GM18861 (cell line): Measurements from ENCODE around the gene ERN1.

Experiments
- ATAC-seq: cut with Tn5 transposase; IDR thresholded peaks from one replicate; pipeline ENCODE4 v1.9.1; 2021; ENCODE audit not compliant: unreplicated experiment

ERN1 gene

GRCh38 chr17:64158406-64158805, 28.5 kb upstream of the ERN1 start:
- ATAC-seq, result no peak

DNA sequence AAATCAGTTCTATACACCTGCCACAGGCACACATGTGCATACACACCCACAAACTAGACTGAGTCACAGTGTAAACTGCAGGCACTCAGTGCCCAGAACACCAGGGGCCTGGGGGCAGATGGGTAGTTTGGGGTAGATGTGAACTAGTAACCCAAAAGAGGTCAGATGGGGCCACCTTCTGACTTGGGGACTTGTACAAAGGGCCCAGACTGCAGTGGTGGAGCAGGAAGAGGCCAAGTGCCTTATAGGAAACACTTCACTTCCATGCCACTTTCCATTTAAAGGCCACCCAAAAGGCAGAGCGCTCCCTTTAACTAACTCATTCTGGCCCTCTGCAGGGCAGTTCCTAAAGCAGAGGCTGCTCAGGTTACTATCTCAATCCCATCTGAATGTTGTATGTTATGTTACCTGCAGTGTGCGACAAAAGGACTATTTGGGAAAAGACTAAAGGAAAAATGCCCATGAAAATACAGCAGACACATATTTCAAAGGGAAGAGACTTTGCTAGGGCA, 27.8 kb upstream of the ERN1 start:
- no peak for ATAC-seq

GRCh38 chr17:64156670-64157069, 26.7 kb upstream of the ERN1 start:
- no peak for ATAC-seq

DNA sequence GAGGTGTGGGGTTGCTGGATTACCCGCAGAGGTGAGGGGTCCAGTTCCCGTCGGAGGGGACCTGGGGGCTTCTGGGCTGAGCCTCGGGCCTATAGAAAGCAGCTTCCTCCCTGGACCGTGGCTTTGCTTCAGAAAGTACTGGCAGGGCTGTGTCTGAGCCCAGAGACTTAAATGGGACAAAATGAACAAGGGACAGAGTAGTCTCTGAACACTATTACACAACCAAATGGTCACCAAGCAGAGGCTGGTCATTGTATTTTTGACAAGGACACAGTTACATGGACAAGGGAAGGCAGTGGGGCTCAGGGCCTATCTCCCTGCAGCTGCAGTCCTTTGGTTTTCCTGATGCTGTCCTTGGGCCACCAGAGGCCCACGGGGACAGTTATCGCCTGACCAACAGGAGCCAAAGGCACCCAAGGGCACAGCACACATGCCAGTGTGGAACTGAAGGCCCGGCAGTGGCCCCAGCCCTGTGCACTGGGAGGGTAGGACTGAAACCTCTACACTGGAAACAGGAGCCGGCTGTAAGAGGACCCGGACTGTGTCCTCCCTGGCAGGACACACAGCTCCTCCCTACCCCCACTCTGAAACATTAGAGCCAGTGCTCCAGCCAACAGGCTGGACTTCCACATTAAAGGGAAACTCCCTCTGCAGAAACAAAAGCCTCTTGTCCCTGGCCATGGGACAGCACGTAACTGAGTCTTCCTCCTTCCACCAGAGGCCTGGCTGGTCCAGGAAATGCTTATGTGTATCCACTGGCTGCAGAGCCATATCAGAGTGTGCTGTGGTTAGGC, 26.0 kb upstream of the ERN1 start:
- ATAC-seq, result no peak

DNA sequence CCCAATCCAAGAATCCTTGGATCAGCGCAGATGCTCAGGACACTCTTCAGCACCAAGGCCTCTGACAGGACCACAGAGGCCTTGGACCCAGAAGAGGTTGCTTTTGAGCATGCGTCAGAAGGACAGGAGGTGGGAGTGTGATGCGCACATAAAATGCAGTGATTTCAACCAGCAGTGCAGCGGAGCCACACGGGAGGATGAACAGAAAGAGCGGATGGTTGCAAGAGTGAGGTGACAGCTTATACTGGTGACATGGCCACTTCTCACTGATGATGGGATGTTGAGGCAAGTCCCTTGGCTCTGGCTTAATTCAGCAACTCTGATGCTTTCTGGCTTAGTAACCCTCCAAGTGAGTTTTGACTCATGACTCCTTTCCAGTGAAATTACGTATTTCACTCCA, 25.2 kb upstream of the ERN1 start:
- no peak for ATAC-seq

DNA sequence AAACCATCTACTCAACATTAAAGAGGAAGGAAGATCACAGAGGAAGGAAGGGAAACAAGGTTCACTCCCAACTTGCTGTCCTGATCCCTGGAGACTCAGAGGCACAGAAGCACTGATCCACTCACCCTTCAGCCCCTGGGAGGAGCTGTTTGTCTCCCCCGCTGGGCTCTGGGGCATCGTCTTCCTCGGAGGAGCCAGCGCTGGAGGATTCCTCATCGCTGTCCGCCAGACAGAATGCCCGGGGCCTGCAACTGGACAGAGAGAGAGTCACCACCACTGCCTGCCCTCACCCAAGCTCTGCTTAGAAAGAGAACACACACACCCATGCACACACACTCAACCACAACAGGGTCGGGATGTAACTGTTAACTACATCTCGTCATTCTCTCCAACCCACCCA, 24.8 kb upstream of the ERN1 start:
- ATAC-seq, result no peak

- no peak for ATAC-seq
Measured at GRCh38 chr17:64154313-64154695, 24.4 kb upstream of the ERN1 start.

DNA sequence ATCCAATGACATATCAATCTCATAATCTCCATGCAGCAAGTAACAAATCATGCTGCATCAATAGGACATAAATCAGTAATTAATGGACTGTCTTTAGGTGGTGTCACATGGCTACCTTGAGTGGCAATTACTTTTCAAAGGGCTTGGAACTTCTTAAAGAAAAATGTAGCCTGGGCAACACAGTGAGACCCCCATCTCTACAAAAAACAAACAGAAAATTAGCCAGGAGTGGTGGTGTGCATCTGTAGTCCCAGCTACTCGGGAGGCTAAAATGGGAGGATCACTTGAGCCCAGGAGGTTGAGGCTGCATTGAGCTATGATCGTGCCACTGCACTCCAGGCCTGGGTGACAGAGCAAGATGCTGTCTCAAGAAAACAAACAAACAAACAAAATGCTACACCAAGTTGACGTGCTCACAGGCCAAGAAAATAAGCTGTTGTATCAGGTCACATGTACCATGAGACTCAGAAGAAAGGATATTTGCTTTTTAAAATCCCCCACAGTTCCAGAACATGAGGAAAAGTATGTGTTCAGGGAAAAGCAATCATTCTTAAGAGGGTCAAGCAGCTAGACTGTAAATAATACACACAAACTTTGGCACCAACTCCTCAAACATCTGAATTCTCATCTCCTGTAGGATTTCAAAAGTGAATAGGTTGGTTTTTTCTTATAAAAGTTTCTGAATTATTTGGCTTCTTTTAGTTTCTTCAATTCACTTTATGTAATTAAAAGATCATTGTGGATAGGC, 23.8 kb upstream of the ERN1 start:
- ATAC-seq, result no peak

GRCh38 chr17:64152428-64153125, 22.6 kb upstream of the ERN1 start:
- ATAC-seq, result no peak

DNA sequence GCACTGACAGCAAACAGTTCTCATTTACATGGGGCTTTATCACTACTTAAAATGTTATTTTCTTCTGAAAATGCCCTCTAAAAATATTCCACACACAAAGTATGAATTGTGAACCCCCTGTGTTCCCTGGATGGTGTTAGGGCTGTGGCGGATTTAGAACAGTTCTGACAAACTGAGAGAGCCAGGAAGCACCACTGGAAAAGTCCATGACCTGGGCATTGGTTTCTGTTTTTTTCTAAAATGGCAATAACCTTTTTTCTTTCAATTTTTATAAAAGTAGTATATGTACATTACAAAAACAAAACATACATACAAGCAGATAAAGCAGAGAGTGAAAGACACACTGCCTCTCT, 21.0 kb upstream of the ERN1 start:
- ATAC-seq, result no peak

DNA sequence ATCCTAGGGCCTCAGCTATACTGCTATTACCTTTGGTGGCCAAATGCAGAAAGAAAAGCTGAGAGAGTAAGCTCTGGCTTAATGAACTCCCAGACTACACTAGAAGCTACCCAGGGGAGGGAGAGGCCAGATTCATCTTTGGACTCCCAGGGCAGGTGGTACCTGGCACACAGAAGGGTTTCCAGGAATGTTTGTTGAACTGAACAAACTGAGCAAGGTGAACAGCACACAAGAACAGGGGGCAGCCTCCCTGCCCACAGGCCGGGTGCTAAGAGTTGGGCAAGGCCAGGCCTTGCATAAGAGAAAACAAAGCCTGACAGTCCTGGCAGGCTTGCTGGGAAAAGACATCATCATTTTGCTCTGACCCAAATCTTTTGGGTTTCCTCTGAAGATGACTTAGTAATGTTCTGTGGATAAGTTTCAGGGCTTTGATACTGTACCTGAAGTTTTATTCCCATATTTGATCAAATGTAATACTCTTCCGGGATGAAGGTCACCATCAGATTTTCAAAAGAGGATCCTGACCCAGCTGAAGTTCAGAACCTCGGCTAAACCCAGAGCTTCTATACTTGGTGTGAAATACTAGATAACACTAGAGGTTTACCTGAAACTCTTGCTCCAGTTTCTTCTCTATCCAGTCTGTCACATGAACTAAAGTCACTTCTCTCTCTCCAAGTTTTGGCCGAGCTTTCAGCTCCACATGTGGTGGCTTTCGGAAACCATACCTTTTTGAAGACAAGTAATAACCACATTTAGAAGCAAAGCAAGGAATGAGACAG, 20.5 kb upstream of the ERN1 start:
- no peak for ATAC-seq

GRCh38 chr17:64149196-64149595, 19.3 kb upstream of the ERN1 start:
- no peak for ATAC-seq

- no peak for ATAC-seq
Measured at GRCh38 chr17:64148699-64149098, 18.8 kb upstream of the ERN1 start.

- no peak for ATAC-seq
Measured at GRCh38 chr17:64148017-64148631, 18.2 kb upstream of the ERN1 start.

GRCh38 chr17:64147110-64148016, 17.4 kb upstream of the ERN1 start:
- no peak for ATAC-seq

DNA sequence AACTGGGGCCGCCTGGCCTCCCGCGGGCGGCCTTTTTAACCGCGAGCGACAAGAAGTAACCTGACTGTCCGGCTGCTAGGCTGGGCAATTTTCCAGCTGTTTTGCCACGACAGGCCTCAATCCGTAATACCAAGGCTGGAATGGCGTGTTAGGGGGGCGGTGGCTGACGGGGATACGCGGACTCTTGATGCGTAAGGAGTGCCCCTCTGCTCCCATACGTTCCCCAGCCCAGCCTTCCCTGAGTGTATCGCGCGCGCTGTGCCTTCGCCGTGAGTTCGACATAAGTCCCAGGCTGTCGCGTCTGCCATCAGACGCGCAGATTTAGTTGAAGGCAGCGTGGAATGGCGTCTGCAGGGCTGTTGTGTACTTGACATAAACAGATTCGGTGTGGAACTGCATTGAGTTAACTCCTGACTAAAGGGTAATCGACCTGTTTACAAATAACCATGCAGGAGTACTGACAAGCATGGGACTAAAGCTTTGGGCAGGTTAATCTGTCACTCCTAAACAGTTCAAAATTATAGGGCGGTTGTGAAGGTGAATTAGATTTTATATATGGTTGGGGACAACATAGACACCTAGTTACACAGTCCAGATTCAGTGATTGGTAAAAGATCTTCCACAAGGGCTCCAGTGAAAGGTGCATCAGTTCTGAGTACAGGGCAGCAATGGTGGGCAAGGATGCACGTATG, 16.6 kb upstream of the ERN1 start:
- ATAC-seq, result no peak

DNA sequence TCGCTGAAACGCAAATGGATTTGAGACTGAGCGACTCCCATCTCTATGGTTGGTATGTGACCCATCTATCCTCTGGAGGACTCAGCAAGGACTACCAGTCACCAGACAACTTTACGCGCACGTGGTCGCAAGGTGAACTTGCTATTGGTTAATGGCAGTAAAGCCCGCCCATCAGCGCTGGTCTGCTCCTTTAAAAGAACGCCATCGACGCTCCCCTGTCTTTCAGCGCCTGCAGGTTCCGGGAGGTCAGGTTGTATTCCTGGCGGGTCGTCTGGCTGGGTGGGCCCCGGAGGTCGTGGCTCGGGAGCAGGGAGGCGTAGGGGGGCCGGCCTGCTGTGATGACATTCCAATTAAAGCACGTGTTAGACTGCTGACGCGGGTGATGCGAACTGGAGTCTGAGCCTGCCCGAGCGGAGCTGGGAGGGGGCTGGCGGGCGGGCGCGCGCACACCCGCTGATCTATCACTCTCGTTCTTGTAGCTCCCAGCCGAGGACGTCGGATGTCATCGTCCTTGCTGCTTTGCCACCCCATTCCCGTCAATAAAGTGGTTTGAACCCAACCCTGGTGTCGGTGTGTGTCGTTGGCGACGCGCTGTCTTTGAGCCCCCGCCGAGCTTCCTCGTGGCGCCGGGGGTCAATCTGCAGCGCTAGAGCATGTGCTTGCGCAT, 15.9 kb upstream of the ERN1 start:
- ATAC-seq, result peak; percentile 91

DNA sequence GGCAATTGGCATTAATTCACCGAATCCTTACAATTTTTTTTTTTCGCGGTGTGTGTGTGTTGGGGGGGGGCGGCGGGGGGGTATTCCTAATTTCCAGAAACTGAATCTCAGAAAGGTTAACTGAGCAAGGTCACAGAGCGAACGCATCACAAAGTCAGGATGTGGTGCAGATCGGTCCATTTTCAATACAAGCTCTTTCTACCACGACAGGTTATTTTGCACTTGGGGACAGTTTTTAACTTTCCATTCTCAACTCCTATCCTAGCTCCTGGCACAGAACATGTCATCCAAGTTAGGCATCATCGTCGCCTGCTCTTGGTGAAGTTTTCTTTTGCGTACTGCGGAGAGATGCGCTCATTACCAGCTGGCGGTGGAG, 15.4 kb upstream of the ERN1 start:
- no peak for ATAC-seq

DNA sequence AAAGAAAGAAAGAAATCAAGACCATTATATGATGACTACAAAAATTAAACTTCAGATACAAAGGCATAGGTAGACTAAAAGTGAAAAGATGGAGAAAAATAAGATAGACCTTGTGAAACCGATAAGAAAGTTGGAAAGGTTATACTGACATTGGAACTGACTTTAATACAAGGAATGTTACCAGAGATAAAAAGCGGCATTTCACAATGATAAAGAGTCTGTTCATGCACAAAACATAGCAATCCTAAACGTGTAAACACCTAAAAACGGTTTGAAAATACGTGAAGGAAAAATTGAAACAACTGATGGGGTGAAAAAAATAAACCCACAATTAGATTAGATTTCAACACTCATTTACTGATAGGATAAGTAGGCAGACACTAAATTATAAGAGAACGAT, 9.6 kb upstream of the ERN1 start:
- no peak for ATAC-seq
